Measurements from ENCODE around the gene OPTC.

DNA sequence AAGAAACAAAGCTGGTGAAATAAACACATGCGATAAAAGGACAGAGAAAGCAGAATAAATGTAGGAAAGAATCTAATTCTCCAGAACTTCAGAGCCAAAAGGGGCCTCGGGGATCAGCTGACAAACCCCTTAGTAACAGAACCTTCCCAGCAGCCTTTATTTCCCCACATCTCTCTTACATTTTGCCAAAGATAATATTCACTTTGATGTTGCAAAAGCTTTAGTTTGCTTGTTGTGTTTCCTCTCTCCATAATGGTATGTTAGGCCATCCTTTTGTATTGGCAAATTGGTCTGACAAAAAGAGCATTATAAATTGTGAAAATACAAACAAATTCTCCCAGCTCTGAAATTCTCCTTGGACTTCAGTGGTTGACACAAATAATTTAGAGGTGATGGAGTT, 54.9 kb downstream of the OPTC start:
- TF ChIP-seq, protein P1, sequence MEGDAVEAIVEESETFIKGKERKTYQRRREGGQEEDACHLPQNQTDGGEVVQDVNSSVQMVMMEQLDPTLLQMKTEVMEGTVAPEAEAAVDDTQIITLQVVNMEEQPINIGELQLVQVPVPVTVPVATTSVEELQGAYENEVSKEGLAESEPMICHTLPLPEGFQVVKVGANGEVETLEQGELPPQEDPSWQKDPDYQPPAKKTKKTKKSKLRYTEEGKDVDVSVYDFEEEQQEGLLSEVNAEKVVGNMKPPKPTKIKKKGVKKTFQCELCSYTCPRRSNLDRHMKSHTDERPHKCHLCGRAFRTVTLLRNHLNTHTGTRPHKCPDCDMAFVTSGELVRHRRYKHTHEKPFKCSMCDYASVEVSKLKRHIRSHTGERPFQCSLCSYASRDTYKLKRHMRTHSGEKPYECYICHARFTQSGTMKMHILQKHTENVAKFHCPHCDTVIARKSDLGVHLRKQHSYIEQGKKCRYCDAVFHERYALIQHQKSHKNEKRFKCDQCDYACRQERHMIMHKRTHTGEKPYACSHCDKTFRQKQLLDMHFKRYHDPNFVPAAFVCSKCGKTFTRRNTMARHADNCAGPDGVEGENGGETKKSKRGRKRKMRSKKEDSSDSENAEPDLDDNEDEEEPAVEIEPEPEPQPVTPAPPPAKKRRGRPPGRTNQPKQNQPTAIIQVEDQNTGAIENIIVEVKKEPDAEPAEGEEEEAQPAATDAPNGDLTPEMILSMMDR (IDR thresholded peaks at IDR 0.05 in 2 of 3, conservative IDR thresholded peaks at IDR 0.05 in 1 of 3; ENCODE audit: borderline replicate concordance in 1 of 3, insufficient read depth in 1 of 3, low read depth in 2 of 3, low read length in 2 of 3), result no peak
- no peak for TF ChIP-seq SIN3A (IDR thresholded peaks at IDR 0.05; ENCODE audit: low read depth)
- no peak for TF ChIP-seq EZH2 (IDR thresholded peaks at IDR 0.05)
- no peak for TF ChIP-seq YY1 (IDR thresholded peaks at IDR 0.05; ENCODE audit: extremely low read depth, insufficient replicate concordance, low read depth, low read length)
- no peak for TF ChIP-seq RAD21 (IDR thresholded peaks at IDR 0.05; ENCODE audit: low read depth)
- TF ChIP-seq FOSL1 (IDR thresholded peaks at IDR 0.05; ENCODE audit: low read depth), result no peak
- no peak for TF ChIP-seq EGR1 (IDR thresholded peaks at IDR 0.05; ENCODE audit: low read depth)
